NCI-H345 treated with DMSO at 0.1 percent for 48 hours (cell line): ENCODE measurements around the gene PLK3.

ENCODE experiments used
- DNase-seq: peaks from one replicate; lab custom pipeline; 2025; ENCODE audit not compliant: unreplicated experiment; lab: John Stamatoyannopoulos, UW

PLK3 gene

DNA sequence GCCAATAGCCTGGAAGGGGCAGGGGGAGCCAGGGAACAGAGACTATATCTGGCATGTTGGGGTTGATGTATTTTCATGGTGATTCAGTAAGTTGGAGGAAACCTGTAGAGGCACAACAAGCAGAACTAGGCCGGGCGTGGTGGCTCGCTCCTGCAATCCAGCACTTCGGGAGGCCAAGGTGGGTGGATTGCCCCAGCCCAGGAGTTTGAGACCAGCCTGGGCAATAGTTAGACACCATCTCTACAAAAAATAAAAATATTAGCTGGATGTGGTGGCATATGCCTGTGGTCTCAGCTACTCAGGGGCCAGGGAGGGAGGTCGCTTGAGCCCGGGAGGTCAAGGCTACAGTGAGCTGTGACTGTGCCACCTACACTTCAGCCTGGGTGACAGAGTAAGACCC lies 53.0 kb downstream of the PLK3 start:
- DNase-seq: no peak

DNA sequence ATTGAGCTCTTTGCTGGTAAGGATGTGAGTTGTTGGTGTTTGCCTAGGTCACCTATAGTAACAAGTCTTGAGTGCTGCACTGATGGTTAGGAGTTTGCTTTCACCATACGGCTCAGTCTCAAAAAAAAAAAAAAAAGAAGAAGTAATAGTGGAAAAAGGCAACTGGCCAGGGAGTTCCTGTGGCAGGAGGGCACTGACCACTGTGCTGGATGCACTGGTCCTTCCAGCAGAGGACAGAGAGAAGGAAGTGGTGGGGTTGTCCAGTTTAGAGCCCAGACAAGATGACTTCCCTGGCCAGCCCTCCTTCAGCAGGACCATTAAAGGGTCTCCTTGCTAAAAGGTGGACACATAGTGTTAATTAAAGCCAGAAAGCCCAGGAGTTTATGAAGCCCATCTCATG lies 54.8 kb downstream of the PLK3 start:
- no peak for DNase-seq
